ENCODE data around the gene USP25.

USP25 gene

DNA sequence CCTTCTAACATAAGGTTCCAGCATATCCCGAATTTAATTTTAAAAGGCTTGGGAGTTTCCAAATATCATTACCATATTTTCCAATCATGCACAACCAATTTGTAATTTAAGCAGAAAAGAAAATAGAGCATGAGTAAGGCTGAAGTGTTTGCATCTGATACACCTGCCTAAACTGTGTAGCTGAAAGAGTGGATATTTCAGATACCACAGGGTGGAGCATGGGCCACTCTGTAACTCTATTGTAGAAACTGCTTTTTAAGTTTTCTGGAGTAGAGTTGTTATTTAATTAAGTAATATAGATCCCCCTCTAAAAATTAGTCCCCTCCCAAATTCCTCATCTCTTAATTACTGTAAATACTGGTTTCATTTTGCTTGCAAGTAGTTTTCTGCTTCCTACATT is 199.8 kb downstream of the USP25 start:
- DNase-seq (ENCODE audit: low spot score), result no peak
- no peak for FAIRE-seq
